Raji (cell line): Measurements from ENCODE around the gene COMT.

Source experiments
- POLR2A ChIP-seq: IDR thresholded peaks from 2 replicates; pipeline ENCODE4 v1.6.1; 2011; ENCODE audit warnings: low read depth, low read length, control low read depth; ENCODE audit not compliant: insufficient read depth

The COMT gene

DNA sequence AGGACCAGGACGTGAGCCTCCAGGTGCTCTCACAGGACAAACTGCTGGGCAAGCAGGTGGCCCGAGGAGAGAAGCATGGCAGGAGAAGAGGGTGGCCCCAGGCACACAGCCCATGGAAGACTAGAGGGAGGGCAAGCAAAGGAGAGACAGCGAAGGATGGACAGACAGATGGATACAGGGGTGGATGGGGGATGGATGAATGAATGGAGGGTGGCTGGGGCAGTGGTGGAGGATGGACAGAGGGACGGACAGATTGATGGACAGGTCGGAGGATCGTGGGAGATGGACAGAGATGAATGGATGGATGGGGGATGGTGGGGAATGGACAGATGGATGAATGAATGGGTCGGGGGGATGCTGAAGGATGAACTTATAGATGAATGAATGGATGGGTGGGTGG is 52.4 kb downstream of the COMT start:
- no peak for TF ChIP-seq POLR2A

DNA sequence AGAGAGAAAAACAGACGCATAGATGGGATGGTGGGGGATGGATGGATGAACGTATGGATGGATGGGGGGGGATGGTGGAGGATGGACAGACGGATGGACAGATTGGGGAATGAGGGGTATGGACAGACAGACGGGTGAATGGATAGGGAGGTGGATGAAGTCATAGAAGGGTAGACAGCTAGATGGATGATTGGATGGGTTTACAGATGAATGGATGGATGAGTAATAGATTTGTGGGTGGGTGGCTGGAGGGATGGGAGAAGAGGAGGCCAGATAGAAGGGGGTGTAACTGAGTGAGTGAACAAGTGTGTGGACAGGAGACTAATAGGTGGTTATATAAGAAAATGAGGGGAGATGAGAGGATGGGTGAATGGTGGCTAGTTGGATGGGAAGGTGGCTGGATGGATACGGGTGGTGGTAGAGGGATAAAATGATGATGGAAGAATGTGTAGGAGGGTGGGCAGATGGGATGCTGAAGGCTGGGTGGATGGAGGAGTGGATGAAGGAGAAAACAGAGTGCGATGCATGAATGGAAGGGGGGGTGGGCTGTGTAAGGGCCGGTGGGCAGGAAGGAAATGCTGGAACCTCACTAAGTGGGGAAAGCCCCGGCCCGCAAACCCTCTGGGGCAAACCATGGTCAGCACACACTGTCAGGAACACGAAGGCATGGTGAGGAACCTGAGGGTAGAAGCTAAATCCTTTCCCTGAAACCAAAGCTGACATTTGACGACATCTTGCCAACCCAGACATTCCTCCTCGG is 53.5 kb downstream of the COMT start:
- no peak for TF ChIP-seq POLR2A

DNA sequence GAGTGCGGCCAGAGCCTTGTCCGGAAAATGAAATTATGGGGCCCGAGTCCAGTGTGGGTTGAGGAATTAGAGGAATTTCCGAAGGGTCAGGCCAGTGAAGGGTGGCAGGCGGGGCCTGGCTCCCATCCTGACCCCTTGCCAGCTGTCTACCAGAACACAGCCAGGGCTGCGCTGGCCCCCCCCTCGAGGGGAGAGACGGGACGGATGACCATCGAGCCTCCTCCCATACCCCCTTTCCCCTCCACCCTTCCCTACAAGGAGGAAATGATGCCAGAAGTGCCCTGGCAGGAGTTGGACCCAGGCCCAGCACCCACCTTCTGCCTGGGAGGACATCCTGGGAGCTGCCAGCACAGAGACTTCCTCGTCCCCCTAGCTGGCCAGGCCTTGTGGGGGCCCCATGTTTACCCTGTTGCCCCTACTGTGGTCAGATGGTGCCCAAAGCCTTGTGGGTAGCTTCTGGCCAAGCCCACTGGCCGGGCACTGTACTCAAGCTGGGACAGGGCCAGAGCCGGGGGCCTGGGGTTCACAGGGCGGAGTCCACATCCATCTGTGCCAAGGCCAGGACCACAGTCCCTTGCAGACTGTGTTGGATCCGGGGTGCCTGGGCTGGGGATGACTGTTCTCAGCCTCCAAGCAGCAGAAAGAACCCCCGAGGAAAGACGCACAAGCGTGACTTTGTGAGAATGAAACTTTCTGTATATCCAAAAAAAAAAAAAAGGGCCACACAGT is 54.2 kb downstream of the COMT start:
- no peak for TF ChIP-seq POLR2A

DNA sequence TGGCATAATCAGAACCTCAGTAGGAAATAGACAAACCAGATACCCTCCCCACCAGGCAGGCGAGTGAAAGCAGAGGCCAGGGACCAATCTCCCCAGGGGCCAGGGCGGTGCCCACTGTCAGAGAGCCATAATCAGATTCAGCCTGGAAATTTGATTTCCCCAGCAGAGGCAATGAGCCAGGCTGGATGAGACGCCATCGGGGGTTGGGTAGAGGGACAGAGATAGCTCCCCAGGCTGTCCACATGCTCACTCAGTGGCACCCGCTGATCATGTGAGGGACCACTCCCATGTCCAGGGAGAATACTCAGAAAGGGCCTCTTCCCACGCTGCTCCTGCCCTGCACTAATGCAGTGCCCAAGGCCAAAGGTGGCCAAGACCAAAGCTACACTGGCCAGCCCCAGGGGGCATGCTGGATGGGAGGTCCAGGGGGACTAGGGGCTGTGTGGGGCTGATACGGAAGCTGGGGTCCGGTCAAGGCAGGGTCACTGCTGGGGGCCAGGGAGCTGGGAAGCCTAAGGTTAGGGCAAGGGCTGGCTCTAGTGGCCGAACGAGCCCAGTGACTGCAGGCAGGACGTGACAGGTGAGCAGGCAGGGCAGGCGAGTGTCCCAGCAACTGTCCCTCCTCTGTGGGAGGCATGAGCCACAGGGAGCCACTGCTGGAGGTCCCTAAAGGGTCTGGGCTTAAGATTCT is 55.3 kb downstream of the COMT start:
- TF ChIP-seq POLR2A = no peak

DNA sequence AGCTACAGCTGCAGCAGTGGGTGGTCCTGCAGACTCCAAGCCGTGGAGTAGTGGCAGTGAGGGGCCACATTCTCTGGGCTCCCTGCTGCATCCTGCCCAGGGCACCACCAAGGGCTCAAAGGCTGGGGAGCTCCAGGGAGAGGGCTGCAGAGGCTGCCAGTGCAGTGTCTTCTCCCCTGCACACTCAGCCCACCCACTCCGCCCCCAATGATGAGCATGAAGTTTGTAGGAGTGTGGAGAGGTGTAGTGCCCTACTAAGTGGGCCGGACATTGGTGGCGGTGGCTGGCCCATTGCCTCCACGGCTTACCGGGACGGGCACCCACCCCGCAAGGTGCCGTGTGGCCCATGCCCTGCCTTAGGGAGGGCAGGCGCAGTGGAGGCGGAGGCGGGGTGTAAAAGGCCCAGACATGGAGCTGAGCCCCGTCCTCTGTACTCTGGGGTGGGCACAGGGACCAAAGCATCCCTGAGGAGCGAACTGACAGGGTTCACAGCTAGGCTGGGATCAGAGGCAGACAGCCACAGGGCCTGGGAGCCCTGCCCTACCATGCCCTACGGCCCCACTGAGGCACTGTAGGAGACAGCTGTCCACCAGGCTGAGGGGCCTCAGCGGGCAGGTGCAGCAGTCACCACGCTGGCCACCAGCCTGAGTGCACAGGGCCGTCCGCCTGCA is 56.1 kb downstream of the COMT start:
- TF ChIP-seq POLR2A = no peak

DNA sequence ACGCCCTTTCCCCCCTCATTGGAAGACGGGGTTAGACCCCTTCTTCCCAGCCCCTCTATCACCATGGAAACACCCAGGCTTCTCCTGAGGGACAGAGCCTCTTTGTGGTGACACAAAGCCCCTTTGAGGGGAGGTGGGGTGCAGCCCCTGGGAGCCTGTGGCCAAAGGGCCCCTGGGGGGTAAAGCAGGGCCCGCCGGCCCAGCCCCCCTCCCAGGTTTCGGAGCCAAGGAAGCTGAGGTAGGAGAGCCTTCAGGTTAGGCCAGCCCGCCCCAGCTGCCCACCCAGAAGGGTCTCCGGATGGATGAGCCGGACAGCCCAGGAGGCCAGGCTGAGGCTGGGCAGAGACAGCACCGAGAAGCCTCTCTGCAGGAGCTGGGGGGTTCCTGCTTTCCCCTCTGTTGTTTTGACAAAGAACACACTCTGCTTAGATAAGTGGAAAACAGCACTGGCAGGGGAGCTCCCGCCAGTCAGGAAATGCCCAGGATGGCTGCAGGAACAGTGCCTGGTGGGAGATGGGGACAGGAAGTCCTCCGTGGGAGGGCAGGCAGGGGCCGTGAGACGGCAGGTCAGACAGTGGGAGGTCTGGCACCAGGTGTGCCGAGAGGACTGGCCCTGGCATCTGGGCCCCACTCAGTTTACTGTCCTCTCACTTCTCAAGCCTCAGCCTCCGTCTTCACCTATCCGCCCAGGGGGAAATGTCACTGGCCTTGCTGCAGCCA is 56.8 kb downstream of the COMT start:
- no peak for TF ChIP-seq POLR2A

DNA sequence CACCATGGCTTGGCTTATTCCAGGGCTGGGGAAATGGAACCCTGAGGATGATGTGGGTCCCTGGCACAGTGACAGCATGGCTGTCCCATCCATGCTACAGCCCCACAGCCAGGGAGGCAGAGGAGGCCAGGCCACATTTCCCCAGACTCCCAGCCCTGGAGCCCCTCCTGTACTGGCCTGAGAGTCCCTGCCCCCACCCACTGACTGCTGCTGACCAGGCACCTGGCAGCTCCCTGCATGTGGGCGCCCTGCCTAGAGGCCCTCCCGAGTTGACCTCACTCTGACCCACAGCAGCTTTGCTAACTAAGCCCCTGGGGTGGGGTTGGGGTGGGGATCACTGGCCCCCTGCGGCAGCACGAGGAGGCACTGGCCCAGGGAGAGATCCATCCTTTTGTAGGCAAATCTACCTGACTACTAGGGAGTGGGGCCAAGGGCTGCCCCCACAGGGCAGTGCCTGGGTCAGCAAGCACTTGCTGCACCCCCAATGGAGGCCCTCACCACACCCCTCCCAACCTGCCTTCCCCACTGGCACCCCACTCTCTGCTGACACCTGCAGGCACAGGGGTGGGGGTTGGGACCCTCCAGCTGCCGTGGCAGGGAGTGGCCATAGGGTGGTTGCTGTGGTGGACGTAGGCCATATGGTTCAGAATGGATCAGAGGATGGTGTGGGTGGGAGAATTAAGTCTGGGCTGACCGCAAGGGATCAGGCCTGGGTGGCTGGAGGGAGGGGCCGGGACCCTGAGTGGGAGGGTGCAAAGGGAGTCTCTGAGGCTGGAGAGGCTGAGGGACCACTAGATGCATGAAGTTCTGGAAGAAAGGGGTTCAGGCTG is 57.6 kb downstream of the COMT start:
- TF ChIP-seq POLR2A = no peak

DNA sequence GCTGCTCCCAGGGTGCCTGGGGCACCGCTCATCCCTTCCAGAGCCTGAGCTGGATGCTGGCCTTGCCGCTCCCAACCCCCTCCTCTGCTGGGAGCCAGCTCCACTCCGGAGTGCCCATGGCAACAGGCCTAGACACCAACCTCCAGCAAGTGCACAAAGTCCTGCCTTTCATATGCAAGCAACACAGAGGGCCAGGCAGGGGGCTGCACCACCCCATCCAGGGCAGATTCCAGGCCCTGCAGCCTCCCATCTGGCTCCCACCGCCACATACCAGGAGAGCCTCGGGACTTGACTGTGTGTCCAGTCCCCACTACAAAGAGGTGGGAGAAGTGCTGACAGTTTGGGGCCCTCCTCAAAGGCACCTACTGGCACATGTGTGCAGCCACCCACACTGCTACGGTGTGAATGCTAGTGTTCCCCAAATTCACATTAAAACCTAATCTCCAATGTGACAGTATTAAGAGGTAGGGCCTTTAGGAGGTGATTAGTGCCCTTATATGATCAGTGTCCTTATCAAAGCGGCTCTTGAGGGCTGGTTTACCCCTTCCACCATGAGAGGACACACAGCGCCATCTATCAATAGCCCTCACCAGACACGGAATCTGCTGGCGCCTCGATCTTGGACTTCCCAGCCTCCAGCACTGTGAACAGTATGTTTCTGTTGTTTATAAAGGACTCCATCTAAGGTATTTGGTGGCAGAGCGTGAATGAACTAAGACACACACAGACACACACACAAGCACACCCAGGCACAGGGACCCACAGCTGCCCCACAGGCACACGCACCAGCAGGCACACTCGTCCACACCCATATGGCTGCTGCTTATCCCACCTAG is 58.9 kb downstream of the COMT start:
- no peak for TF ChIP-seq POLR2A

DNA sequence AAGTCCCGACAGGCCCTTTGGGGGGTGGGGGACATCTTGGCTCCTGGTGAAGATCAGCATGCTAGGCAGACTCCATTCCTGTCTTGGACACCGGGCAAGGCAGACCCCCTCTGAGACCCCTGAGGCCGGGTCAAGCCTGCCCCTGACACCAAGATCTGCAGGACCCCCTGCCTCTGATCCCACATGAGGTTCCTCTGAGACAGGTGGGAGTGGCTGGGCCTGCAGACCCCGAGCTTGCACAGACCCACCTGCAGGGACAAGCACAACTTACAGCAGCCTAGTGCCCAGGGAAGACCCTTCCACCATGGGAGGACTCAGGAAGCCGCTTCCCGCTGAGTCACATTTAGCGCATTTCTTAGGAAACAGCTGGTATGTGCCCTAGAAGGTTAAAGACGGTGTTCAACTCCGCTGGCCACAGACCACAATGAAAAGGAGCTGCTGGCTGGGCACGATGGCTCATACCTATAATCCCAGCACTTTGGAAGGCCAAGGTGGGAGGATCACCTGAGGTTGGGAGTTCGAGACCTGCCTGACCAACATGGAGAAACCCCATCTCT is 59.6 kb downstream of the COMT start:
- no peak for TF ChIP-seq POLR2A

DNA sequence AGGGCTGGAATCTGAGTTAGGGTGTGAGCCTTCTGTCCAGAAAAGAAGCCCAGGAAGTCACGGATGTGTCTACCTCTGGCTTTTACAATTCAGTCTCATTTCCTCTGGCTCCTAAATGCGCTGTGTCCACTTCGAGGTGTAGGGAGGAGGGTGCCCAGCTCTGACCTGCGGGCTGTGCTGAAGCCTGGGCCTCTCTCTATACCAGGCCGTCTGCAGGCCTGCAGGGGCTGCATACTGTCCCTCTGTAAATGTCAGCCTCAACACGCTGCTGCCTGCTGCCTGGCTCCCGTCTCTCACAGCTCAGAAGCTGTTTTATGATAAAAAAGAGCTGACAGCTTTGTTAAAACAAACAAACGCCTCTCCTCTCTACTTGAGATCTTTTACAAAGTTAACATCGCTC is 60.6 kb downstream of the COMT start:
- TF ChIP-seq POLR2A = no peak

DNA sequence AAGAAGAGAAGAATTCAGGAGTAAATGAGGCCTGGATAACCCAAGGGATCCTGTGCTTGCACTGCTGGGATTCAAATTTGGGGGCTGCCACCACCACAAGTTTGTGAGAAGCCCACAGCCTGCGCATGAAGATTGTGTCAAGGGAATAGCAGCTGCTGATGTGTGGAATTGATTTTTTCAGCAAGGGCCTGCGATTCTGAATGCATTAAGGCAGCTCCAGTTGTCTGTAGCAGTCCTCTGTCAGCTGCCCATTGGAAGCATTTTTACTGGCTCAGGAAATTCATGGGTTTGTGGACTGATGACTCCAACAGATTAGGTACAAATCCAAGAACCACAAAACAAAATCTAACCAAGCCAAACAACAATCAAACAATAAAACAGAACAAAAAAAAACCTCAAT is 61.1 kb downstream of the COMT start:
- no peak for TF ChIP-seq POLR2A

DNA sequence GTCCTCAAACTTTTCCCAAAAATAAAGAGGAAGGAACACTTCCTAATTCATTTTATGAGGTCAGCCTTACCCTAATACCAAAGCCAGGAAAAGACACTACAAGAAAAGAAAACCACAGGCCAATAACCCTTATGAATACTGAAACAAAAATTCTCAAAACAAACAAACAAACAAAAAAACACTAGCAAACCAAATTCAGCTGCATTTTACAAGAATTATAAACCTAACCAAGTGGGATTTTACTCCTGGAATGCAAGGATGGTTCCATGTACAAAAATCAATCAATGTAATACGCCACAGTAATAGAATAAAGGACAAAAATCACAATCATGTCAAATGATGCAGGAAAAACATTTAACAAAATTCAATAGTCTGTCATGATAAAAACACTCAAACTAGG is 61.7 kb downstream of the COMT start:
- TF ChIP-seq POLR2A = no peak

DNA sequence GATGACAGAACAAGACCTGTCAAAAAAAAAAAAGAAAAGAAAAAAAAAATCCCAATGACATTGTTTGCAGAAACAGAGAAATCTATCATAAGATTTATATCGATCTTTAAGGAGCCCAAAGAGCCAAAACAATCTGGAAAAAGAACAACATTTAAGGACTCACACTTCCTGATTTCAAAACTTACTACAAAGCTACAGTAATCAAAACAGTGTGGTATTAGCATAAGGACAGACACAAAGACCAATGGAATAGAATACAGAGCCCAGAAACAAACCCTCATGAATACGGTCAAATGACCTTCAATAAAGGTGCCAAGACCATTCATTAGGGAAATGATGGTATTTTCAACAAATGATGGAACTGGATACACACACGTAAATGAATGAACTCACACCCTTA is 62.9 kb downstream of the COMT start:
- no peak for TF ChIP-seq POLR2A
